GM19324 (cell line): ENCODE results near the gene SV2C.

Experiments
- ATAC-seq: cut with Tn5 transposase; IDR thresholded peaks from one replicate; pipeline ENCODE4 v1.9.1; 2021; ENCODE audit warnings: mild to moderate bottlenecking, moderate library complexity; ENCODE audit not compliant: unreplicated experiment, low FRiP score

SV2C gene

GRCh38 chr5:76099756-76100155 lies 16.6 kb downstream of the SV2C start:
- no peak for ATAC-seq

- ATAC-seq: no peak
These were observed 20.8 kb downstream of the SV2C start for GRCh38 chr5:76104027-76104426.

DNA sequence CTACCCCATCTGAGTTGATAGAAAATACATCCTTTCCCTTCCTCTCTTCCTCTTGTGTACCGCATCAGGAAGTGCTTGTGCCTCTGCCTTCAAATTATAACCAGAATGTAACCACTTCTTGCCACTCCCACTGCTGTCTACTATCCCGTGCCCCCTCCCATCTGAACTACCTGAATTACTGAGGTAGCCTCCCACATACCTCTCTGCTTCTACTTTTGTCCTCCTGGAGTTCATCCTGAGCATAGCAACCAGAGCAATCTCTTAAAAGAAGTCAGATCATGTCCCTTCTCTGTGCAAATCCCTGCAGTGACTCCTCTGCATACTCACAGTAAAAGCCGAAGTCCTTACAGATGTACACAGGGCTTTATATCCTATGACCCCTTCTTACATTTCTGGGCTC lies 23.0 kb downstream of the SV2C start:
- no peak for ATAC-seq

DNA sequence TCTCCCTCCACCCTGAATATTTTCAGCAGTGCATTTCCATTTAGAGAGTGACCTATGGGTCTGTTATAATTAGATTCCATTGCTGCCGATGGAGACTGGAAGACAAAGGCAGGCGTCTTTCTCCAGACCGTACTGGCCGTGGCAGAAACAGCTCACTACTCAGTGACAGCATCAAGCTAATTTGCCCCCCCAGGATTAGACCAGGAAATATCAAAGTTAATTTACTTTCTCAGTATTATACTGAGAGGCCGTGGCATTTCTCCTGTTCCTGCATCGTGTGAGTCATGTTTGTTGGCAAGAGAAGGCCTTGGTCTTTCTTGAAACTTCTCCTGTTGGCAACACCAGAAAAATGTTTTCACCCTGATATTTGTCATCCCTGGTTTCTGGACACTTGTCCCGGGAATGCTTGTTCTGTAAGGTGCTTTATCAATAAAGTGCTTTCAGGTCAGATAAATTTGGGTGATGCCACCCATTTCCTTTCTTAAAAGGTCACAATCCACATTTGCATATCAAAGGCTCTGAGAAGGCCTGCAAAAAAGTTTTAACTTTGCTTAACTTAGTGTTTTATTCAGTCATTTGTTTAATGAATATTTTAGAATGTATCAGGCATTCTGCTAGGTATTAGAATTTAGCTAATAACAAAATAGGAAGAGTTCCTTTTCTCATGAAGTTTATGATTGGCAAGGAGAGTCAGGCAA lies 28.4 kb downstream of the SV2C start:
- no peak for ATAC-seq

DNA sequence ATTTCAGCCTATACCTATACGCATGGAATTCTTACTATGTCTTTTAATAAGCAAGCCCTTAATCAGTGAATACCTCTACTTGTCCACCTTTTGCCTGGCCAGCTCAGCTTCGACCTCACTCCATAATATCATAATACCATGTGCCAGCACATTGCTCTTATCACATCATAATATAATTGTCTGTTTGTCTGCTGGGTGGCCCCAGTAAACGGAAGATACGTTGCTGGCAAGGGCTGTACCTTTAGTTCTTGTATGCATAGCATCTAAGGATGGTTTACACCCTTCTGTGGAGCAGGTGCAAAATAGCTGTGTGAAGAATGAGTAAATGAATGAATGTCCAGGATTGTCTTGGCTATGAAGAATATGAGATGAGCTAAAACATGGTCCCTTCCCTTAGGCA lies 29.9 kb downstream of the SV2C start:
- no peak for ATAC-seq

DNA sequence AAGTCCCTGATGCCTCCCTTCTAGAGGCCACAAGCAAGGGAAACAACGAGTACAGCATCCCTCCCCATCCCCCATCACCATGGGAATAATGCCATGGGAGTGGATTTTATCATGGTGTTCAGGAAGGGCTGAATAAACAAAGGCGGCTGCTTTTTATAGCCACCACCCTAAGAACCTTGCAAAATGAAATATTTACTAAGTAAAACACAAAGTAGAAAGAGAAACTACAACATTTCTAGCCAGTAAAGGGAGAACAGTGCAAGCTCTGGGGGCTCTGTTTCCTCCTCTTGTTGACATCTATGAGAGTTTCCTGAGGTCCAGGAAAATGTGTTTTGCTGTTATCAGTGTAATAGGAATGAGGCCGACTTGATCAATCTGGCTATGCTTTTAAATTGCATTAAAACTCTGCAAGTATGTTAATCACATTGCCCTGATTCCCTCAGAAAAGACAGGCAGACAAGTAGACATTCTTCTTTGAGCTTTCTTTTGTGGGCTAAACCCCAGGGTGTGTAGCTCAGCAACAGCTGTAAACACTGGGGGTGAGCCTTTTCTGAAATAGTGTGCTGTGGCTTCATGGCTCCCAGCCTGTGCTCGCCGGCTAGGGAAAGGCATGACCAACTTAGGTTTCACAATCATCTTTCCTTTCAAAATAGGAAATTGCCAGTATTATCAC lies 31.1 kb downstream of the SV2C start:
- ATAC-seq: no peak

DNA sequence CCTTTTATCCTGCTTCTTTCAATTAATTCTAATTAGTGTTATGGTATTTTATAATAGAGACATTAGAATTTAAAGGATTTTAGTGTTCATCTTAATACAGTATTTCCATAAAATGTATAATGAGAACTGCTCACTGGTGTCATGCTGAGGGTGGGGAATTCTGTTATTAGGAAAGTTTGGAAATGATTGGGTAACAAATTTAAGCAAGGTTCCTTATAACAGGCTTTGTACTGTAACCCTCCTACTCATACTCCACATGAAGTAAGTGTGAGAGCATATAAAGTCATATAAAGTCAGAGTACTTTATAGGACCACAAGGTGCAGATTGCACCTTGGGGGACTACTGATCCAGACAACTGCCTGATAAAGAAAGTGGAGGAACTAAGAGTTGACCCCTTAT lies 42.2 kb downstream of the SV2C start:
- ATAC-seq: no peak

- no peak for ATAC-seq
These were observed 42.7 kb downstream of the SV2C start for GRCh38 chr5:76125888-76126287.

DNA sequence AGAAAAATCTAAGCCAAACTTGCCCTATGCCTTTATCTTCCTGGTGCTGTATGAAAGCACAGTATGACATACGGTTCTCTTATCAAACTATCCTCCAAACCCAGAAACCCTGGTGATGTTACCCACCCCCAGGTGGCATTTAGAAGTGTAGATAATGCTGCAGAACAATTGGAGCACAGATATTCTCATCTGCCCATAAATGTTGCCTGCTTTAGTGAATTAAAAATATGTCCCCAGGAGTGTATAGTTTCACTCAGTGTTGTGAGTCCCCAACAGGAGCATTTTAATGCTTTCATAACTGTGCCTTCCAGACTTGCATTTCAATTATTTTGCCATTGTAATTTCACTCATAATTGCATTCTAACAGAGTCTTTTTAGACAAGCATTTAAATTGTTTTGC lies 50.8 kb downstream of the SV2C start:
- ATAC-seq: no peak

DNA sequence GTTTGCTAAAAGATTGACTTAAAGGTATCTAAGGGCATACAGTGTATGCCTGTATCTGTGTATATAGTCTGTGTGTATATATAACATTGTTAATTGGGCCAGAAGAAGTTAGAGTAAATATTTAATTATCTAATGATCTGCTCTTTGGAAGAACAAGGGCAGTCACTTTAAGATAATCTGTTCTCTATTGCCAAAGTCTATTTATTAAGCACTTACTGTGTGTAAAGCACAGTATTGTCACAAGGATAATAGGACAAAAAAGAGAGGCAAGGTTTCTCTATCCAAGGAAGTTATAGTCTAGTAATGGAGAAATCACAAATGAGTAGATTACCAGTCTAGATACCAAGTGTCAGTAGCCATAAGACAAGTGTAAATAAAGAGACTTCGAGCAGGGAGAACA lies 51.5 kb downstream of the SV2C start:
- no peak for ATAC-seq

- no peak for ATAC-seq
These were observed 54.8 kb downstream of the SV2C start for GRCh38 chr5:76137887-76138542.

DNA sequence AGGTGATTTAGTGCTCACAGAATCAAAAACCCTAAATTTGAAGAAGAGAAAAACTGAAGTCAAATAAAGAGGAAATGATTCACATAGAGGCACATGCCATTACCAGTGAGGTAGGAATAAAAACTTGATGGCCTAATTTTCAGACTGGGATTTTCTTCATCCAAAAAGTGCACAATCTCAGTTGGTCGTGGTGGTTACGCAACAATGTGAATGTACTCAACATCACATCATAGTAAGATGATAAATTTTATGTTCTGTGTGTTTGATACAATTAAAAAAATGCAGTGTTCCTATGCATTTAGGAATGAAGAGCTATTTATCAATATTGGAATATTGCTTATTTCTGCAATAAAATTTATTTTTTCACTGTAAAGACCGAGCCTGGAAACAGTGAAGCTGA lies 60.7 kb downstream of the SV2C start:
- no peak for ATAC-seq

DNA sequence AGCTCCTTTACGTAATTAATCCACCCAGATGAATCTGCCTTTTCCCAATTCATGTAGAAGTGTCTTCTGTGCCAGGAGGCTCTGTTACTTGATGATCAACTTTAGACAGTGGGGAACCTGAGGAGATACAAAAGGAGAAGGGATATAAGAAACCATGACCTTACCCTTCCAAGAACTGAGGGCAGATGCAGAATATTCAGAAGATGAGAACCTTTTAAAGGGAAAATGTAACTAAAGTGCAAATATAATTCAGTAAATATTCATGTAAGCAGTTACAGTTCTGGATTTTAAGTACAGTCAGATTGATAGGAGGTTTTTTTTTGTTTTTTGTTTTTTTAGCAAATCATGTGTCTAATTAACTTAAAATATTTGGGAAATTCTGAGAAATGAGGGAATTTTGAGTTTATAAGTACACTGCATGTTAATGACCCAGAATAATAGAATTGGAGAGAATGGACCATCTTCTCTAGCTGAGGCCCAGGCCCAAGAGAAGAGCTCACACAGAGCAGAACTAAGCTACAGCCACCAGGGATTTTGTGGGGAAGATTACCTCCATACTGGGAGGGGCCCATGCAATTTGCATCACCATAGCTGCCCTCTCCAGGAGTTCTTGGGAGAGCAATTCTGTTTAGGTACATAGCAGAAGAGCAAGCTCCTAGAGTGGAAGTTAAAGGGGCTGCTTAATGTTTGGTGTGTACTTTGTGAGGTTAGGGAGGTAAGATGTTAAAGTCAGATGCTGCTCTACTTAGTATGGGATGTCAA lies 61.5 kb downstream of the SV2C start:
- no peak for ATAC-seq

DNA sequence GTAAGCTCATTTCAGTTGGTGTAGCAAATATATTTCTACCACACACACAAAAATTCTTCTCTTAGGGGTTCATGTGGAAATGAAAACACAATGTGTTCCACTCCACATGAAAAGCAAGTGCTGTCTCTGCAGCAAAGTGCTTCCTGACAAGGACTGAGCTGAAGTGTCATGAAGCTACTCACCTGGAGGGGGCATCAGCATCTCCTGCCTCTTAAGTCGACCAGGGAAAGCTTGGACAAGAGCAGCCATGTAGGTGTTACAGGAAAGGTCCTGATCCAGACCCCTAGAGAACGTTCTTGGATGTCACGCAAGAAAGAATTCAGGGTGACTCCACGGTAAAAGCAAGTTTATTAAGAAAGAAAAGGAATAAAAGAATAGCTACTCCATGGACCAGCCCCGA lies 62.8 kb downstream of the SV2C start:
- ATAC-seq: no peak

GRCh38 chr5:76149636-76150035 lies 66.5 kb downstream of the SV2C start:
- ATAC-seq: no peak

DNA sequence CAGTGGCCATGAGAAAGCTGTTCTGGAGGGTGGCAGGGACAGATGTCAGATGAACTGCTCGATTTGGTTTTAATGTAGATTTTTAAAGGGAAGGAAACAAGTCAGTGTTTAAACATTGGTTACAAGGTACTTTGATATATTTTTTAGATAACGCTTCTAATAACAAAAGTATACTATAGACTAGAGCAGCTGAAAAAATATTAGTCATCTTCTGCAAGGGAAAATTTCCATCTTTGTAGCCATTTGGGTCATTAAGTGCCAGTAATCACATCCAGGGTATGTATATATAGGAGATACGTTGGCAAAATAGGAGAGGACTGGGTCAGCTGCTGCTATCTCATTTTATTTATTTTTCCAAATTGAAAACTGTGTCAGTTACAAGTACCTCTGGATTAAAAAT lies 69.0 kb downstream of the SV2C start:
- ATAC-seq: no peak

- no peak for ATAC-seq
These were observed 69.5 kb downstream of the SV2C start for GRCh38 chr5:76152700-76153099.

DNA sequence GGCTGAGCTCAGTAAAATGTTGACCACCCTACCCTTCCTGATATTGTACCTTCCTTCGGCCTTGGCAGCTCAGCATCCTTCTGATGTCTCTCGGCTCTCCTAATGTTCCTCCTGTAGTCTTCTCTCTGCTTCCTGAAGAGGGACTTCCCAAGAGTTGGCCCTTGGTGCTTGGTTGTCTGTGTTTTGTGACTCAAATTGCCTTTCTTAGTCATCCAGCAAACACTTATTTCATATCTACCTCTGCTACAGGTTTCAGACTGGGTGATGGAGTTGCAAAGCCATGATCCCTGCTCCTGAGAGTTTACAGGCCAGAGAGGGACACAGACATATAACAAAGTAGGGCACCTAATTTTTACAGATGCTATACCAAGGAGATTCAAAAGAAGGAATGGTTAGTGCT lies 70.1 kb downstream of the SV2C start:
- no peak for ATAC-seq

GRCh38 chr5:76154009-76154690 lies 71.0 kb downstream of the SV2C start:
- ATAC-seq: no peak

DNA sequence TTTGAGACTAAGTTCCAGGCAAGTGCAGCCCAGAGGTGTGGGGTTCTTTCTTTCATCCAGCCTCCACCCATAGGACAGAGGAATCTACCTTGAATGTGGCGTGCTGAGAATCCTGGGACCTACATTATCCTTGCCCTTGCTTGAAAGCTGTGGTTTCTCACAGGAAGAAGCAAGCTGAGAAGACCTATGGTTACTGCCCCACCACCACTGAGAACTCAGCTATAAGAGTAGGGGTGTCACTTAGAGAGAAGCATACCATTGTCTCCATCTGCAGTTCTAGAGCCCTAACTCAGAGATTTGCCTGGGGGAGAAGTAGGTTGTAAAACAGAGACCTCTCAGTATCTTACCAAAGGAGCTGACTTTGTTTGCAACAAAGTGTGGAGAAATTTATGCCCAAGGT lies 72.4 kb downstream of the SV2C start:
- ATAC-seq: no peak

GRCh38 chr5:76162335-76162734 lies 79.2 kb downstream of the SV2C start:
- no peak for ATAC-seq
